ENCODE measurements around the gene ITPR2. TPM values are rescaled to one million over a fixed set of nuclear protein-coding genes. Genes with fewer than 3 reads are reported as not detected.

The ITPR2 gene
- total RNA-seq, 2 experiments from 2014 or later = 28.8 to 29.9 TPM

- ChIA-PET POLR2A (no interaction called here), CTCF (interaction anchor here (0.6 kb wide), 1 partner anchor 1843 kb away, joined by 4 read pairs; no protein-coding TSS in a partner anchor)
- Histone ChIP-seq H3K4me3 (ENCODE audit: low read length) (no peak overlapping the region), H3K4me1 (ENCODE audit: insufficient read depth, low read length) (no peaks in the 10 kb centered on the region), H3K27ac (ENCODE audit: low read depth in 1 of 2, low read length in 2 of 2) (no peak overlapping the region), H3K27me3 (ENCODE audit: control insufficient read depth in 1 of 2, insufficient read depth in 2 of 2, low read length in 2 of 2) (no peaks in the 10 kb centered on the region), H3K36me3 (ENCODE audit: insufficient read depth, low read length) (no peaks in the 10 kb centered on the region), H3K9me3 (ENCODE audit: control insufficient read depth in 1 of 2, insufficient read depth in 1 of 2, low read length in 2 of 2) (no peaks in the 10 kb centered on the region)
- no peak for DNase-seq
- Mint-ChIP-seq H3K9me3 (no peaks in the 10 kb centered on the region), H3K4me1 (ENCODE audit: low read depth) (no peaks in the 10 kb centered on the region), H3K36me3 (ENCODE audit: low read depth) (peaks cover 22% of the 10 kb centered on the region), H3K27me3 (no peaks in the 10 kb centered on the region), H3K4me3 (no peak overlapping the region), H3K27ac (no peak overlapping the region)
- no peak for TF ChIP-seq CTCF (IDR thresholded peaks at IDR 0.05)
- intact Hi-C loops (cut with DNase I, micrococcal nuclease) = no loop called here
- no peak for ATAC-seq (ENCODE audit: poor library complexity)
These were observed 460.1 kb downstream of the ITPR2 start for GRCh38 chr12:26372866-26373265.

- intact Hi-C loops (cut with DNase I, micrococcal nuclease) = no loop called here
- Histone ChIP-seq H3K36me3 (ENCODE audit: insufficient read depth, low read length) (no peaks in the 10 kb centered on the region), H3K27me3 (ENCODE audit: control insufficient read depth in 1 of 2, insufficient read depth in 2 of 2, low read length in 2 of 2) (no peaks in the 10 kb centered on the region), H3K4me1 (ENCODE audit: insufficient read depth, low read length) (no peaks in the 10 kb centered on the region), H3K4me3 (ENCODE audit: low read length) (no peak overlapping the region), H3K9me3 (ENCODE audit: control insufficient read depth in 1 of 2, insufficient read depth in 1 of 2, low read length in 2 of 2) (no peaks in the 10 kb centered on the region), H3K27ac (ENCODE audit: low read depth in 1 of 2, low read length in 2 of 2) (no peak overlapping the region)
- no peak overlapping the region for H3K27ac Mint-ChIP-seq
- ATAC-seq (ENCODE audit: poor library complexity) (no peak), DNase-seq (no peak)
- H3K27me3 Mint-ChIP-seq = no peaks in the 10 kb centered on the region
- TF ChIP-seq CTCF (IDR thresholded peaks at IDR 0.05) = no peak
- H3K4me3 Mint-ChIP-seq = no peak overlapping the region
- CTCF ChIA-PET = no interaction called here
- peaks cover 14% of the 10 kb centered on the region for H3K36me3 Mint-ChIP-seq (ENCODE audit: low read depth)
- POLR2A ChIA-PET = no interaction called here
- no peaks in the 10 kb centered on the region for H3K9me3 Mint-ChIP-seq
- no peaks in the 10 kb centered on the region for H3K4me1 Mint-ChIP-seq (ENCODE audit: low read depth)
These were observed 462.9 kb downstream of the ITPR2 start for GRCh38 chr12:26370098-26370497.

GRCh38 chr12:26369588-26369987, 463.4 kb downstream of the ITPR2 start:
- DNase-seq = peak in 2 of 14 experiments; percentile 5 to 35
- no peaks in the 10 kb centered on the region for H3K27me3 Mint-ChIP-seq
- no peaks in the 10 kb centered on the region for H3K27me3 ChIP-seq (ENCODE audit: control insufficient read depth in 1 of 2, insufficient read depth in 2 of 2, low read length in 2 of 2)
- H3K9me3 Mint-ChIP-seq = no peaks in the 10 kb centered on the region
- no peak for TF ChIP-seq CTCF (IDR thresholded peaks at IDR 0.05)
- H3K4me1 Mint-ChIP-seq (ENCODE audit: low read depth) = no peaks in the 10 kb centered on the region
- ChIA-PET CTCF (no interaction called here), POLR2A (no interaction called here)
- intact Hi-C loops (cut with DNase I, micrococcal nuclease) = no loop called here
- no peak for ATAC-seq (ENCODE audit: poor library complexity)
- H3K36me3 Mint-ChIP-seq (ENCODE audit: low read depth) = peaks cover 11% of the 10 kb centered on the region
- no peak overlapping the region for H3K27ac ChIP-seq (ENCODE audit: low read depth in 1 of 2, low read length in 2 of 2)
- H3K27ac Mint-ChIP-seq = no peak overlapping the region
- H3K36me3 ChIP-seq (ENCODE audit: insufficient read depth, low read length) = no peaks in the 10 kb centered on the region
- H3K9me3 ChIP-seq (ENCODE audit: control insufficient read depth in 1 of 2, insufficient read depth in 1 of 2, low read length in 2 of 2) = no peaks in the 10 kb centered on the region
- no peaks in the 10 kb centered on the region for H3K4me1 ChIP-seq (ENCODE audit: insufficient read depth, low read length)
- no peak overlapping the region for H3K4me3 ChIP-seq (ENCODE audit: low read length)
- no peak overlapping the region for H3K4me3 Mint-ChIP-seq
